Measurements from ENCODE around the gene DYNC1I1.

Gene DYNC1I1

DNA sequence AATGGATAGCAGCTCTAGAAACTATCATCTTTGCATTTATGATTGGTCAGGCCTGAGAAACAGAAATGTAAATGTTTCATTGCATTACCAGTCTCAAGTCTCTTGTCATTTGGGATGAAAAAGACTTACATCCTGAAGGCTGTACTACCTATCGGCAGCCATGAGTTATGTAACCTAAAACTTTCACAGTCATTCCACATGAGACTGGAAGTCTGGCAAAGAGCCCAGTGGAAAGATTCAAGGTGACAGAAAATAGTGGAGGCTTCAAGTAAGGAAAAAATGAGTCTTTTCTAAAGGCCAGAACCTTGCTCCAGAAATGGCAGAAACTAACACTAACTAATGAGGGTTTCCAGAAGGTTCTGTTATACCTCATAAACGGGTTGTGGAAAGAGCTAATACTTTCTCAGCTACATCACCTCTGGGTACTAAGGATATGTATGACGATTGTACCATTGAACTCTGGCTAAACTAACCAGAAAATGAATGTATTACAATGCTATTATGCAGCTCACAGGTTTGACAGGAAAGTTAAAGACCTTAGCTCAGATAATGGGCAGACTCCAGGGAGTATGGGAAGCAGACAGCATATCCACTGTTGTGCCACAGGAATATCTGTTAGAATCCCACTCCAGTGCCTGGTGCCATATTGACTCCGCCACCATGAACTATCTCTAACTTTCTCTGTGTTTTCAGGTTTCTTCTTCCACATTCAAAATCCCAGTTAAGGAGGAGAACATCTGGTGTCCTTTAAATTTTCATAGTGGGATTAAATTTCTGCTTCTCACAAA lies 41.7 kb upstream of the DYNC1I1 start:
- Histone ChIP-seq H3K27me3 (ENCODE audit: low read length) (no peaks in the 10 kb centered on the region), H3K27ac (ENCODE audit: low read depth, low read length) (no peak overlapping the region), H3K9ac (ENCODE audit: low read length) (no peak overlapping the region), H4K20me1 (ENCODE audit: low read depth, low read length) (no peaks in the 10 kb centered on the region; the same call in 1 of the 2 replicates), H3K9me2 (replicated peaks; ENCODE audit: insufficient read depth, low read length) (no peaks in the 10 kb centered on the region), H3K4me2 (ENCODE audit: low read depth, low read length, poor library complexity, severe bottlenecking) (no peak overlapping the region), H3K36me3 (ENCODE audit: low read length) (no peaks in the 10 kb centered on the region), H3F3A (ENCODE audit: insufficient read depth) (no peaks in the 10 kb centered on the region), H2AFZ (ENCODE audit: low read depth, low read length, severe bottlenecking) (no peak overlapping the region), H3K79me2 (ENCODE audit: insufficient read depth, low read length) (no peaks in the 10 kb centered on the region), H3K4me3 (ENCODE audit: insufficient read depth, low read length, poor library complexity, severe bottlenecking) (no peak overlapping the region), H3K9me3 (ENCODE audit: insufficient read depth, low read length) (no peaks in the 10 kb centered on the region)
- no peak for TF ChIP-seq EZH2phosphoT487 (conservative IDR thresholded peaks at IDR 0.05; ENCODE audit: low read length)
- TF ChIP-seq, protein P1, sequence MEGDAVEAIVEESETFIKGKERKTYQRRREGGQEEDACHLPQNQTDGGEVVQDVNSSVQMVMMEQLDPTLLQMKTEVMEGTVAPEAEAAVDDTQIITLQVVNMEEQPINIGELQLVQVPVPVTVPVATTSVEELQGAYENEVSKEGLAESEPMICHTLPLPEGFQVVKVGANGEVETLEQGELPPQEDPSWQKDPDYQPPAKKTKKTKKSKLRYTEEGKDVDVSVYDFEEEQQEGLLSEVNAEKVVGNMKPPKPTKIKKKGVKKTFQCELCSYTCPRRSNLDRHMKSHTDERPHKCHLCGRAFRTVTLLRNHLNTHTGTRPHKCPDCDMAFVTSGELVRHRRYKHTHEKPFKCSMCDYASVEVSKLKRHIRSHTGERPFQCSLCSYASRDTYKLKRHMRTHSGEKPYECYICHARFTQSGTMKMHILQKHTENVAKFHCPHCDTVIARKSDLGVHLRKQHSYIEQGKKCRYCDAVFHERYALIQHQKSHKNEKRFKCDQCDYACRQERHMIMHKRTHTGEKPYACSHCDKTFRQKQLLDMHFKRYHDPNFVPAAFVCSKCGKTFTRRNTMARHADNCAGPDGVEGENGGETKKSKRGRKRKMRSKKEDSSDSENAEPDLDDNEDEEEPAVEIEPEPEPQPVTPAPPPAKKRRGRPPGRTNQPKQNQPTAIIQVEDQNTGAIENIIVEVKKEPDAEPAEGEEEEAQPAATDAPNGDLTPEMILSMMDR (IDR thresholded peaks at IDR 0.05; ENCODE audit: insufficient read depth, low read length, poor library complexity, severe bottlenecking): no peak

DNA sequence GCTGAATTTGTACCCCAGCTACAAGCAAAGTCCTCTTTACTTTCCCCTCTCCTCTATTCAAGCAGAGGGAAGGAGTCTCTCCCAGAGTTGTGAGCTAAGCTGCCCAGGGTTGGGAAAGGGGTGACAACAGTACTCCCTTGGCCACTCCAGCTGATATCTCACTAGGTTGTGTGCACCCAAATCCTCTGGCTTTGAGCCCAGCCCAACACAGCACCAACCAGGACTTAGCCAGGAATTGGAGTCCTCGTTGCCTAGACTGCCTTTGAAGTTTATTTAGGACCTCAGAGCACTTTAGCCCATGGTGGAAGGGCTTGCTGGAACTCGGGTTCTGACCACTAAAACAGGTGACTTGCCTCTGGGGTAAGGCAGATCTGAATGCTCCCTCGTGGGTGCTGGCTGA lies 35.7 kb upstream of the DYNC1I1 start:
- H3F3A ChIP-seq (ENCODE audit: insufficient read depth): no peaks in the 10 kb centered on the region
- H4K20me1 ChIP-seq (ENCODE audit: low read depth, low read length): no peaks in the 10 kb centered on the region
- TF ChIP-seq EZH2phosphoT487 (conservative IDR thresholded peaks at IDR 0.05; ENCODE audit: low read length): no peak
- TF ChIP-seq, protein P1 (IDR thresholded peaks at IDR 0.05; ENCODE audit: insufficient read depth, low read length, poor library complexity, severe bottlenecking): no peak

DNA sequence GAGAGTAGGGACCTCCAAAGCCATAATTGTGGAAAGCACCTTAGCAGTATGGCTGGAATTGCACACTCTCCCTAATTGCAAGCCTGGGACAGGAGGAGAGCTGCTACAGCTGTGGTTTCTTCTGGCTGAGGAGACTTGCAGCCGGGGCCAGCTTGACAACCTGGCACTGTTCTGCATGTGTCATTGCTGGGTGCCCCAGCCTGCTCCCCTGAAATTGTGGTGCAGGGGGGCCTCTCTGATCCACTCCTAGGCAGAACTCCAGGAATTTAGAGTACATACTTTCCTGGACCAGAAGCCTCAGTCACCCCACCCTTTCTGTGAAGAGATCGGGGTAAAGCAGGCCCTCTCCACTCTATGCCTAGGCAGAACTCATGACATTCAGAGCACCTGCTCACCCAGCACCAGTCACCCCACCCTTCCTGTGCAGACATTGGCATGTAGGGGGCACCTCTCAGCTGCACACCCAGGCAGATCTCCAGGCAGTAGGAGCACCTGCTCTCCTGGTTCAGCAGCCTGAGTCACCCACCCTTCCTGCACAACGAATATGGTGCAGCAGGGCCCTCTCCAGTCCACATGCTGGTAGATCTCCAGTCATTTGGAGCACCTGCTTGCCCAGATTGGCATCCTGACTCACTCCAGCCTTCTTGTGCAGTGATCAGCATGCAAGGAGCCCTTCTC lies 34.4 kb upstream of the DYNC1I1 start:
- Histone ChIP-seq H3K9me3 (ENCODE audit: insufficient read depth, low read length) (no peaks in the 10 kb centered on the region), H3K79me2 (ENCODE audit: insufficient read depth, low read length) (no peaks in the 10 kb centered on the region), H3K4me3 (ENCODE audit: insufficient read depth, low read length, poor library complexity, severe bottlenecking) (no peak overlapping the region), H3K27me3 (ENCODE audit: low read length) (no peaks in the 10 kb centered on the region), H3K9me2 (replicated peaks; ENCODE audit: insufficient read depth, low read length) (no peaks in the 10 kb centered on the region), H4K20me1 (ENCODE audit: low read depth, low read length) (no peaks in the 10 kb centered on the region), H3K9ac (ENCODE audit: low read length) (no peak overlapping the region), H3K4me2 (ENCODE audit: low read depth, low read length, poor library complexity, severe bottlenecking) (no peak overlapping the region), H3K27ac (ENCODE audit: low read depth, low read length) (no peak overlapping the region), H3K36me3 (ENCODE audit: low read length) (no peaks in the 10 kb centered on the region), H2AFZ (ENCODE audit: low read depth, low read length, severe bottlenecking) (no peak overlapping the region), H3F3A (ENCODE audit: insufficient read depth) (no peaks in the 10 kb centered on the region)
- TF ChIP-seq, protein P1 (IDR thresholded peaks at IDR 0.05; ENCODE audit: insufficient read depth, low read length, poor library complexity, severe bottlenecking): no peak
- no peak for TF ChIP-seq EZH2phosphoT487 (conservative IDR thresholded peaks at IDR 0.05; ENCODE audit: low read length)

More for the DNA sequence above, 35.7 kb upstream of the DYNC1I1 start:
- Histone ChIP-seq H3K4me2 (ENCODE audit: low read depth, low read length, poor library complexity, severe bottlenecking) (no peak overlapping the region), H3K4me3 (ENCODE audit: insufficient read depth, low read length, poor library complexity, severe bottlenecking) (no peak overlapping the region), H3K79me2 (ENCODE audit: insufficient read depth, low read length) (no peaks in the 10 kb centered on the region), H2AFZ (ENCODE audit: low read depth, low read length, severe bottlenecking) (no peak overlapping the region), H3K9me2 (replicated peaks; ENCODE audit: insufficient read depth, low read length) (no peaks in the 10 kb centered on the region), H3K9ac (ENCODE audit: low read length) (no peak overlapping the region), H3K9me3 (ENCODE audit: insufficient read depth, low read length) (no peaks in the 10 kb centered on the region), H3K27ac (ENCODE audit: low read depth, low read length) (no peak overlapping the region), H3K27me3 (ENCODE audit: low read length) (no peaks in the 10 kb centered on the region), H3K36me3 (ENCODE audit: low read length) (no peaks in the 10 kb centered on the region)
